MCF 10A (cell line): ENCODE data around the gene MYO15B. TPM values are rescaled to one million over a fixed set of nuclear protein-coding genes. Genes with fewer than 3 reads are reported as not detected.

Experiments
- BruUV-seq: library from RNA; stranded (reverse); fragments of 400-500 nt; replicated peaks from 2 replicates; lab custom pipeline; 2021; lab: Mats Ljungman, UMichigan
- CTCF ChIA-PET: fragments of 300-600 bp; sonication (Branson Sonifier 250); formaldehyde crosslinking; extraction: SDS; loops from one replicate; lab custom pipeline; 2021; ENCODE audit warnings: antibody characterized with exemption, inconsistent platforms; lab: Yijun Ruan, JAX
- POLR2A ChIA-PET: fragments of 300-600, 350-650 bp; sonication (Branson Sonifier 250); formaldehyde crosslinking; extraction: SDS; loops from one replicate; lab custom pipeline; 2020; ENCODE audit warnings: antibody characterized with exemption, inconsistent platforms; lab: Yijun Ruan, JAX
- DNase-seq: peaks from one replicate; pipeline ENCODE4 v3.0.0-alpha.2; 2018; ENCODE audit not compliant: unreplicated experiment
- H3K27ac Mint-ChIP-seq: one replicate; pipeline ENCODE4 v1.8.0; 2022; ENCODE audit warnings: mild to moderate bottlenecking, low read depth, mixed read lengths; ENCODE audit not compliant: unreplicated experiment
- H3K27me3 Mint-ChIP-seq: one replicate; pipeline ENCODE4 v1.8.0; 2022; ENCODE audit warnings: mixed read lengths; ENCODE audit not compliant: insufficient read depth, unreplicated experiment
- H3K36me3 Mint-ChIP-seq: one replicate; pipeline ENCODE4 v1.8.0; 2022; ENCODE audit warnings: mild to moderate bottlenecking, moderate library complexity, mixed read lengths; ENCODE audit not compliant: insufficient read depth, unreplicated experiment
- H3K4me1 Mint-ChIP-seq: one replicate; pipeline ENCODE4 v1.8.0; 2022; ENCODE audit warnings: mixed read lengths; ENCODE audit not compliant: insufficient read depth, unreplicated experiment
- H3K4me3 Mint-ChIP-seq: one replicate; pipeline ENCODE4 v1.8.0; 2022; ENCODE audit warnings: mild to moderate bottlenecking, moderate library complexity, mixed read lengths; ENCODE audit not compliant: unreplicated experiment
- H3K9me3 Mint-ChIP-seq: one replicate; pipeline ENCODE4 v1.8.0; 2022; ENCODE audit warnings: mixed read lengths; ENCODE audit not compliant: unreplicated experiment
- CTCF ChIP-seq: fragments of 200-600 bp; IDR thresholded peaks from one replicate; pipeline ENCODE4 v1.8.0; 2022; ENCODE audit warnings: antibody characterized with exemption, mild to moderate bottlenecking; ENCODE audit not compliant: unreplicated experiment
- intact Hi-C: fragments of 100-400 bp; cut with micrococcal nuclease; formaldehyde crosslinking; loops from 2 replicates; pipeline ENCODE4 v1.14.1; 2022
- total RNA-seq: library from RNA; stranded (reverse); gene quantifications from 2 replicates; pipeline ENCODE4 v1.2.3, GENCODE V29; 2022

The MYO15B gene
- total RNA-seq, 1 experiment from 2014 or later: 10.9 TPM

GRCh38 chr17:75622076-75622475 is 34.5 kb downstream of the MYO15B start:
- Mint-ChIP-seq H3K27me3 (peaks cover 17% of the 10 kb centered on the region), H3K9me3 (no peaks in the 10 kb centered on the region), H3K4me1 (no peaks in the 10 kb centered on the region), H3K4me3 (no peak overlapping the region), H3K27ac (no peak overlapping the region), H3K36me3 (no peaks in the 10 kb centered on the region)
- TF ChIP-seq CTCF: no peak
- ChIA-PET CTCF (interaction anchor here (1.0 to 3.4 kb wide), 3 partner anchors 11 to 128 kb away, joined by 3 to 24 read pairs (median 6); partner anchors contain the start of gene SMIM5), POLR2A (interaction anchor here (0.9 to 1.0 kb wide), 2 partner anchors 8 to 14 kb away, joined by 4 read pairs; no protein-coding TSS in a partner anchor)
- intact Hi-C loops: no loop called here
- no peak for DNase-seq
- no TSS peak for BruUV-seq

- Mint-ChIP-seq H3K4me3 (no peak overlapping the region), H3K27ac (no peak overlapping the region), H3K27me3 (peaks cover 17% of the 10 kb centered on the region), H3K4me1 (no peaks in the 10 kb centered on the region), H3K36me3 (no peaks in the 10 kb centered on the region), H3K9me3 (no peaks in the 10 kb centered on the region)
- ChIA-PET CTCF (interaction anchor here (1.8 to 3.2 kb wide), 2 partner anchors 11 to 21 kb away, joined by 6 to 27 read pairs; partner anchors contain the start of gene SMIM5), POLR2A (interaction anchor here (2.9 kb wide), 1 partner anchor 11 kb away, joined by 15 read pairs; the partner anchor contains the start of gene SMIM5)
- DNase-seq: no peak
- no peak for TF ChIP-seq CTCF
- intact Hi-C loops: no loop called here
- BruUV-seq: no TSS peak
Measured at GRCh38 chr17:75622771-75623273, 35.2 kb downstream of the MYO15B start.

GRCh38 chr17:75623386-75623785 is 35.8 kb downstream of the MYO15B start:
- ChIA-PET CTCF (interaction anchor here (0.6 to 3.2 kb wide), 2 partner anchors 10 to 116 kb away, joined by 3 to 27 read pairs; partner anchors contain the start of gene SMIM5), POLR2A (interaction anchor here (0.6 to 2.9 kb wide), 3 partner anchors 10 to 45 kb away, joined by 3 to 15 read pairs (median 4); partner anchors contain the start of gene SMIM5)
- no TSS peak for BruUV-seq

More at GRCh38 chr17:75623386-75623785, 35.8 kb downstream of the MYO15B start:
- Mint-ChIP-seq H3K4me1 (no peaks in the 10 kb centered on the region), H3K27ac (no peak overlapping the region), H3K4me3 (no peak overlapping the region), H3K27me3 (peaks cover 17% of the 10 kb centered on the region), H3K36me3 (no peaks in the 10 kb centered on the region), H3K9me3 (no peaks in the 10 kb centered on the region)
- intact Hi-C loops: no loop called here
- no peak for DNase-seq
- TF ChIP-seq CTCF: no peak
